Testis (tissue), 3 donors: ENCODE results near the gene KIFBP. TPM values are rescaled to one million over a fixed set of nuclear protein-coding genes. Genes with fewer than 3 reads are reported as not detected.

Experiments used
- DNase-seq: peaks from one replicate; pipeline ENCODE4 v3.0.0-alpha.2; 2019
- H3K27ac ChIP-seq, 2 donors: fragments of 200-600 bp; sonication (generic); one replicate each; pipeline ENCODE4 v1.5.1; 2019
- H3K27me3 ChIP-seq: fragments of 200-600 bp; sonication (generic); one replicate; pipeline ENCODE4 v1.5.1; 2019
- H3K36me3 ChIP-seq: fragments of 200-600 bp; sonication (generic); one replicate; pipeline ENCODE4 v1.5.1; 2017; ENCODE audit warnings: low read depth; ENCODE audit errors: missing control alignments
- H3K4me1 ChIP-seq: fragments of 200-600 bp; sonication (generic); one replicate; pipeline ENCODE4 v1.5.1; 2019
- H3K4me3 ChIP-seq, 2 donors: fragments of 200-600 bp; sonication (generic); one replicate each; pipeline ENCODE4 v1.5.1; 2017 to 2019
- H3K9me3 ChIP-seq: fragments of 200-600 bp; sonication (generic); one replicate; pipeline ENCODE4 v1.5.1; 2017
- POLR2A ChIP-seq: fragments of 450-650 bp; IDR thresholded peaks from one replicate; pipeline ENCODE4 v1.6.1; 2017; ENCODE audit warnings: antibody characterized with exemption, mild to moderate bottlenecking, moderate library complexity
- WGBS, 2 donors: methylation state at CpG; one replicate each; pipeline ENCODE4 v1.1.5; 2018; 5-methylcytosine and 5-hydroxymethylcytosine counted together
- intact Hi-C: fragments of 100-400 bp; cut with DNase I; formaldehyde crosslinking; loops from one replicate; pipeline ENCODE4 v1.15.1; 2023; ENCODE audit warnings: low total_unique reads
- polyA plus RNA-seq: library from polyadenylated mRNA; stranded (reverse); fragments of 350-450 nt; fragmentation: Illumina TruSeq; extraction: RNeasy Lipid Tissue Mini Kit (QIAGEN cat#74804); gene quantifications from one replicate; pipeline ENCODE4 v1.2.3, GENCODE V29; 2014; ENCODE audit warnings: low read depth, low replicate concordance; ENCODE audit not compliant: insufficient read depth
- total RNA-seq, 2 donors: library from RNA; depleted of rRNA; stranded (reverse); fragments of >200 nt; gene quantifications; one replicate each; pipeline ENCODE4 v1.2.3, GENCODE V29; 2016
- TF ChIP-seq, protein P1 (sequence below), 3 experiments: fragments of 450-650 bp in 2 of 3; fragments of 200-600 bp in 1 of 3; sonication (generic) in 1 of 3; IDR thresholded peaks; one replicate each; pipeline ENCODE4 v1.5.1; 2016 to 2019; ENCODE audit warnings: antibody characterized with exemption in 3 of 3, mild to moderate bottlenecking in 2 of 3, moderate library complexity in 1 of 3

Gene KIFBP
- total and polyA plus RNA-seq, 3 donors from 2014 or later: 38.9 to 58.2 (median 48.3) TPM

DNA sequence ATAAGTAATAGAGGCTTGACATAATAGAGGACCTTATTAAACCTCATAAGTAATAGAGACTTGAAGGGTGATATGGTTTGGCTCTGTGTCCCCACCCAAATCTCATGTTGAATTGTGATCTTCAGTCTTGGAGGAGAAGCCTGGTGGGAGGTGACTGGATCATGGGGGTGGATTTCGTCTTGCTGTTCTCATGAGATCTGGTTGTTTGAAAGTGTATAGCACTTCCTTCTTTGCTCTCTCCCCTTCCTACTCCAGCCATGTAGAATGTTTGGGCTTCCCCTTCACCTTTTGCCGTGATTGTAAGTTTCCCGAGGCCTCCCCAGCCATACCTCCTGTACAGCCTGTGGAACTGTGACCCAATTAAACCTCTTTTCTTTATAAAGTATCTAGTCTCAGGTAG is 8.6 kb downstream of the KIFBP start:
- Histone ChIP-seq H3K27me3 (no peaks in the 10 kb centered on the region), H3K9me3 (no peaks in the 10 kb centered on the region), H3K4me3 (no peak overlapping the region), H3K36me3 (no peaks in the 10 kb centered on the region), H3K27ac (no peak overlapping the region), H3K4me1 (peaks cover 16% of the 10 kb centered on the region)
- WGBS, 2 donors: 71 to 85% methylated on average over 3 of the region's 3 CpGs
- no peak for DNase-seq
- TF ChIP-seq, protein P1, sequence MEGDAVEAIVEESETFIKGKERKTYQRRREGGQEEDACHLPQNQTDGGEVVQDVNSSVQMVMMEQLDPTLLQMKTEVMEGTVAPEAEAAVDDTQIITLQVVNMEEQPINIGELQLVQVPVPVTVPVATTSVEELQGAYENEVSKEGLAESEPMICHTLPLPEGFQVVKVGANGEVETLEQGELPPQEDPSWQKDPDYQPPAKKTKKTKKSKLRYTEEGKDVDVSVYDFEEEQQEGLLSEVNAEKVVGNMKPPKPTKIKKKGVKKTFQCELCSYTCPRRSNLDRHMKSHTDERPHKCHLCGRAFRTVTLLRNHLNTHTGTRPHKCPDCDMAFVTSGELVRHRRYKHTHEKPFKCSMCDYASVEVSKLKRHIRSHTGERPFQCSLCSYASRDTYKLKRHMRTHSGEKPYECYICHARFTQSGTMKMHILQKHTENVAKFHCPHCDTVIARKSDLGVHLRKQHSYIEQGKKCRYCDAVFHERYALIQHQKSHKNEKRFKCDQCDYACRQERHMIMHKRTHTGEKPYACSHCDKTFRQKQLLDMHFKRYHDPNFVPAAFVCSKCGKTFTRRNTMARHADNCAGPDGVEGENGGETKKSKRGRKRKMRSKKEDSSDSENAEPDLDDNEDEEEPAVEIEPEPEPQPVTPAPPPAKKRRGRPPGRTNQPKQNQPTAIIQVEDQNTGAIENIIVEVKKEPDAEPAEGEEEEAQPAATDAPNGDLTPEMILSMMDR (IDR thresholded peaks at IDR 0.05): no peak
- no peak for TF ChIP-seq POLR2A
- intact Hi-C loops: no loop called here

DNA sequence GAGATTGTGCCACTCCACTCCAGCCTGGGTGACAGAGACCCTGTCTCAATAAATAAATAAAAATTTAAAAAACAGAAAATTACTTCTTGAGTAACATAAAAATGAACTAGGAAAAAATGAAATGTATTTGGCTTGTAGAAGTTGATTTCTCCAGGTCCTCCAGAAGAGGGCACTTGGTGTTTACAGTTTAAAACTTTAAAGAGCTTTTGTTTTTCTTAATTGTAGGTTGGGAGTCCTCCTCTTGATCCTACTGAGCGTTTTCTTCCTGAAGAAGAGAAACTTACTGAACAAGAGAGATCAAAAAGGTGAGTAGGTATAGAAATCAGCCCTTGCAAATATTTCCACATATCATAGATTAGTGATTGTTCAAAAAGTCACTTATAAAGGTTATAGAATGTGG is 16.2 kb downstream of the KIFBP start:
- 23 to 45% methylated on average over 1 of the region's 1 CpG for WGBS, 2 donors
- Histone ChIP-seq H3K27ac (no peak overlapping the region), H3K9me3 (no peaks in the 10 kb centered on the region), H3K4me1 (no peaks in the 10 kb centered on the region), H3K36me3 (no peaks in the 10 kb centered on the region), H3K4me3 (no peak overlapping the region), H3K27me3 (no peaks in the 10 kb centered on the region)
- no peak for DNase-seq
- TF ChIP-seq POLR2A: no peak
- TF ChIP-seq, protein P1 (IDR thresholded peaks at IDR 0.05): peak; percentile 26 to 44 (median 43)
- intact Hi-C loops: no loop called here

DNA sequence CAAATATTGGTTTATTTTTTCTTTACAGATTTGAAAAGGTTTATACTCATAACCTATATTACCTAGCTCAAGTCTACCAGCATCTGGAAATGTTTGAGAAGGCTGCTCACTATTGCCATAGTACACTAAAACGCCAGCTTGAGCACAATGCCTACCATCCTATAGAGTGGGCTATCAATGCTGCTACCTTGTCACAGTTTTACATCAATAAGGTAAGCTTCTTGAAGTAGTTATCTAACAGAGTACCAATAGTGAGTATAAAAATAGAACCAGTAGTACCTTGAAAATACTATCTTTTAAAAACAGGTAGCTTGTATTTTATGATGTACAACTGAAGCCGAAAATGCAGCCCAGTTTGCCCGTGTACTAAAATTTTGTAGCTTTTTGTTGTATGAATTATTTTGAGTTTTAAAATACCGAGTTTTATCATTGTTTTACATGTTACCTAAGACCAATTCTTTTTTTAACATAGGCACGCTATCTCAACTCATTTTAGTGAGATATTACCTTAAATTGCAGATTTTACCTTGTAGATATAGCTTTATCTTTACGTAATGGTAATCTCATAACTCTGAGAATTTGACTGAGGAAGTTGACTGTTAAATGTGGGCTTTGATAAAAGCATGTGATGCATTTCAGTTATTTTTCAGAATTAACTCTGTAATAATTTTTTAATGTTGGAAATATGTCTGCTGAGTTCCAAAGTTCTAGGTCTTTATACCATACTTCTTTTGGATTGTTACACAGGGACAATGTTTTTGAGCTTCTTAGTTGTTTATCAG is 17.3 kb downstream of the KIFBP start:
- TF ChIP-seq, protein P1 (IDR thresholded peaks at IDR 0.05): no peak
- TF ChIP-seq POLR2A: no peak
- H3K27ac ChIP-seq: no peak overlapping the region
- no peaks in the 10 kb centered on the region for H3K4me1 ChIP-seq
- H3K4me3 ChIP-seq: no peak overlapping the region
- DNase-seq: no peak
- H3K36me3 ChIP-seq: no peaks in the 10 kb centered on the region
- no peaks in the 10 kb centered on the region for H3K27me3 ChIP-seq
- intact Hi-C loops: no loop called here
- H3K9me3 ChIP-seq: no peaks in the 10 kb centered on the region
- 87 to 90% methylated on average over 6 of the region's 6 CpGs for WGBS, 2 donors

DNA sequence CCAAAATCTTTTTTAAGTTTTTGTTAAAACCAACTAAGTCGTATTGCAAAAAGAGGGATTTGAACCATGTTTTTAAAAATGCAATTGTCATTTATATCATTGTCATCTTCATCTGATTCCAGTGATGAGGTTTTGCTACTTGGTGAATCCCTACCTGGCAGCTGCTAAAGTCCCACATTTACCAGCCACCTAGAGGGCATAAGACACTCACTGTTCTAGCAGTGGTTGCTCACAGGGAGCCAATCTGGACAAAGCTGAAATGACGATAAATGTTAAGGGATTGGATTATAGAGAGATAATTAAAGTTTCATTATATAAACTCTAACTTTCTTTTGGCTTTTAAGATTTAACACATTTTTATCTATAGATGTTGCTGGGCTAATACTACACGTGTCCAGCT is 18.7 kb downstream of the KIFBP start:
- no peaks in the 10 kb centered on the region for H3K4me1 ChIP-seq
- intact Hi-C loops: no loop called here
- no peaks in the 10 kb centered on the region for H3K9me3 ChIP-seq
- no peak overlapping the region for H3K27ac ChIP-seq
- H3K36me3 ChIP-seq: no peaks in the 10 kb centered on the region
- TF ChIP-seq, protein P1 (IDR thresholded peaks at IDR 0.05): no peak
- TF ChIP-seq POLR2A: no peak
- no peaks in the 10 kb centered on the region for H3K27me3 ChIP-seq
- 78 to 88% methylated on average over 3 of the region's 3 CpGs for WGBS, 2 donors
- DNase-seq: no peak
- H3K4me3 ChIP-seq: no peak overlapping the region

DNA sequence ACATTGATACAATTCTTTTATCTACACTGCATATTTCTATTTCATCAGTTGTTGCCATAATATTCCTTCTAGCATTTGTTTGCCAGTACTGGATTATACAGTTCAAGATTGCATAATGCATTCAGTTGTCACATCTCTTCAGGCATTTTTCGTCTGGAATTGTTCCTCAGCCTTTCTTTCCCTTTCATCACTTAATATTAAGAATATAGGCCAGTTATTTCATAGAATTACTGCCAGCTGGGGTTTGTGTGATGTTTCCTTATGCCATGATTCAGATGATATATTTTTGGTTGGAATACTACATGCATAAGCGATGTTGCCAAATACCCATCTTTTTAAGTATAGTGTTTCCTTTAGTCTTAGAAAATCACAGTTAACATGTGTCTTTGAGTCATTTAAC is 20.8 kb downstream of the KIFBP start:
- no peaks in the 10 kb centered on the region for H3K9me3 ChIP-seq
- H3K36me3 ChIP-seq: no peaks in the 10 kb centered on the region
- H3K4me3 ChIP-seq: no peak overlapping the region
- H3K4me1 ChIP-seq: no peaks in the 10 kb centered on the region
- no peak overlapping the region for H3K27ac ChIP-seq
- DNase-seq: no peak
- H3K27me3 ChIP-seq: no peaks in the 10 kb centered on the region
- TF ChIP-seq, protein P1 (IDR thresholded peaks at IDR 0.05): no peak
- TF ChIP-seq POLR2A: no peak
- 76 to 79% methylated on average over 2 of the region's 2 CpGs for WGBS, 2 donors
- intact Hi-C loops: no loop called here
